ENCODE results near the gene PAF1.

DNA sequence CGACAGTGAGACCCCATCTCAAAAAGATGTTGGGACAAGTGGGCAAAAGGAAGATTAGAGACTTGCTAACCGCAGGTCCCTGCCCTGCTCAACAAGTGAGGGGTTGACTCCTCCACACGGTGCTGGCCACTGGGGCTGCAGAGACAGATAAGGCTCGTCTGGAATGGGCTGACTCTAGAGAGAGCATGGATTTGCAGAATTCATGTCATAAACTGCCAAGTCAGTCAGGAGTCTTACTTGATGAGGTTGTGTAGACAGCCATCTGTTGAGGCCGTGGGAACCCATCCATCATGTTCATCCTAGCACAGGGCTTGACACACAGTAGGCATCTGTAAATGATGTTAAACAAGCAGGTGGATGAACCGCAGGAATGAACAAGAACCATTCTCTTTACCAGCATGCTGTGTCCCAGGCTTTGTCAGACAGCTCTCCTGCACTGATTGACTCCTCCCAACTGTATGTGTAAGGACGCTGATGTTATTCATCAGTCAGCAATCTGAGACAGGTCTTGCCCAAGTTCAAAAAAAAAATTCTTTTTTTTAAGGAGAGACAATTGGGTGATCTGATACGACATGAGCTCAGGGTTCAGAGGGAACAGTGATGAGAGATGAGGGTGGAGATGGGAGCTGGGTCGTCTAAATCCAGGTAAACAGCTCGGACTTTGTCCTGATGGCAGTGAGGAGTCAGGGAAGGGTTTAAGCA, 8.8 kb downstream of the PAF1 start:
- TF ChIP-seq CTCF (IDR thresholded peaks at IDR 0.05) (no peak), POLR2A (IDR thresholded peaks at IDR 0.05) (no peak)

Data from breast epithelium (tissue), 3 donors.